AG09309 (cell line): Measurements from ENCODE around the gene PPP1R9B.

Source experiments
- DNase-seq: peaks from one replicate; pipeline ENCODE4 v3.0.0-alpha.2; 2010; ENCODE audit warnings: low read depth
- H3K4me3 ChIP-seq: 2 replicates; pipeline ENCODE4 v1.5.1; 2011; ENCODE audit warnings: mild to moderate bottlenecking, low read depth, low read length, moderate library complexity; ENCODE audit not compliant: control insufficient read depth
- TF ChIP-seq, protein P1 (sequence below): IDR thresholded peaks from 2 replicates; pipeline ENCODE4 v1.5.1; 2011; ENCODE audit warnings: mild to moderate bottlenecking, low read depth, low read length, inconsistent platforms; ENCODE audit not compliant: insufficient read depth, control insufficient read depth; ENCODE audit errors: missing control alignments

PPP1R9B gene

DNA sequence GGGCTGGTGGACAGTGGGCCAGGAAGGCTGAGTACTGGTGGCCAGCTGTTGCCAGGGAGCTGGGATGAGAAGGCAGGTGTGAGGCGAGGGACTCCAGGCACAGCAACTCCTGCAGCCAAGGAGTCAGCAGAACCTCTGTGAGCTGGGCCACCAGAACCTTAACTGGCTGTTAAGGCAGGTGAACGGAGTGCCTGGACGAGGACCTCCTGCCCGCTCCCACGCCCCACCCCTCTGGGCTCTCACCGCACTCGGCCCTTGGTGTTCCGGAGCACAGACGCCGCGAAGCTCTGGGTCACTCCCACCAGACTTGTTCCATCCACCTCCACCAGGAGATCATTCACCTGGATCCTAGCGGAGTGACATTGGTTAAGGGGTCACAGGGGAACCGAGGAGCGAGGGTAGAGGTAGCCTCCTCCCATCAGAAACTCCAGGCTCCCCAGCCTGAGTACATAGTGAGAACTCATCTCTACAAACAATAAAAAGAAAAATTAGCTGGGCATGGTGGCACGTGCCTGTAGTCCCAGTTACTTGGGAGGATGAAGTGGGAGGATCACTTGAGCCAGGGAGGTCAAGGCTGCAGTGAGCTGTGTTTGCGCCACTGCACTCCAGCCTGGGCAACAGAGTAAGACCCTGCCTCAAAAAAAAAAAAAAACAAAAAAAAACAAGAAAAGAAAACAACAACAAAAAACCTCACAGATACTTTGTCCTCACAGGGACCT lies 9.3 kb downstream of the PPP1R9B start:
- DNase-seq = no peak
- TF ChIP-seq, protein P1, sequence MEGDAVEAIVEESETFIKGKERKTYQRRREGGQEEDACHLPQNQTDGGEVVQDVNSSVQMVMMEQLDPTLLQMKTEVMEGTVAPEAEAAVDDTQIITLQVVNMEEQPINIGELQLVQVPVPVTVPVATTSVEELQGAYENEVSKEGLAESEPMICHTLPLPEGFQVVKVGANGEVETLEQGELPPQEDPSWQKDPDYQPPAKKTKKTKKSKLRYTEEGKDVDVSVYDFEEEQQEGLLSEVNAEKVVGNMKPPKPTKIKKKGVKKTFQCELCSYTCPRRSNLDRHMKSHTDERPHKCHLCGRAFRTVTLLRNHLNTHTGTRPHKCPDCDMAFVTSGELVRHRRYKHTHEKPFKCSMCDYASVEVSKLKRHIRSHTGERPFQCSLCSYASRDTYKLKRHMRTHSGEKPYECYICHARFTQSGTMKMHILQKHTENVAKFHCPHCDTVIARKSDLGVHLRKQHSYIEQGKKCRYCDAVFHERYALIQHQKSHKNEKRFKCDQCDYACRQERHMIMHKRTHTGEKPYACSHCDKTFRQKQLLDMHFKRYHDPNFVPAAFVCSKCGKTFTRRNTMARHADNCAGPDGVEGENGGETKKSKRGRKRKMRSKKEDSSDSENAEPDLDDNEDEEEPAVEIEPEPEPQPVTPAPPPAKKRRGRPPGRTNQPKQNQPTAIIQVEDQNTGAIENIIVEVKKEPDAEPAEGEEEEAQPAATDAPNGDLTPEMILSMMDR = no peak
- no peak overlapping the region for H3K4me3 ChIP-seq

- TF ChIP-seq, protein P1 = peak; percentile 89
- DNase-seq = no peak
- no peak overlapping the region for H3K4me3 ChIP-seq
Measured at GRCh38 chr17:50139950-50140885, 10.3 kb downstream of the PPP1R9B start.

DNA sequence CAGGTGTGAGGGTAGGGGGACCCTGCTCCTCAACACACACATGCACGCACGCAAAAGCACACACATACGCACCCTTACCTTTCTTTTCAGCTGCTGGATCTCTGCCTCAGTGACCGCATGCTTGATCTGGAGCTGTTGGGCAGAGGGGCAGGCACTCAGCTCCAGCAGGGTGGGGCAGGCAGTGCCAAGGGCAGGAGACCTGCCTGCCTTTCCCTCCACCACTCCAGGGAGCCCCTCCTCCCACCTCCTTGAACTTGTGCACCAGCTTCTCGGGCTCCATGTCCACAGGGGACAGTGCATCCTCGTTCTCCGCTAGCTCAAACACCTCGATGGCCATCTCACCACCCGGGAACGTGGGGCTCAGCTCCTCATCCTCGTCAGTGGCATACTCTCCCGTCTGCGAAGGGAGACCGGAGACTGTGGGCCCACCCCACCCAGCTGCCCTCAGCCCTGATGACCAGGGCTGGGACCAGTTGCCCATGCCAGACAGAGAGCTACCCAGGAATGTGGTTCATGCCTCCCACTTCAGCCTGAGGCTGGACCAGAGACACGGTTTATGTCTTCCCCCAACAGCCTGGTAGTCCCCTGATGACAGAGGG lies 11.2 kb downstream of the PPP1R9B start:
- DNase-seq = no peak
- TF ChIP-seq, protein P1 = no peak
- no peak overlapping the region for H3K4me3 ChIP-seq

GRCh38 chr17:50137042-50137441 lies 13.4 kb downstream of the PPP1R9B start:
- DNase-seq = no peak
- no peak overlapping the region for H3K4me3 ChIP-seq
- TF ChIP-seq, protein P1 = no peak

GRCh38 chr17:50136096-50136687 lies 14.3 kb downstream of the PPP1R9B start:
- H3K4me3 ChIP-seq = no peak overlapping the region
- DNase-seq = no peak
- TF ChIP-seq, protein P1 = no peak
